Activated naive CD4-positive, alpha-beta T cell treated with anti-CD3 and anti-CD28 coated beads, Interleukin-2, amount 10 ng/mL, durations not matched to agents 7 days and 5 days (primary cell): ENCODE results near the gene TRIM4.
A peak's percentile ranks its signal among the peaks of the same experiment; 100 is the strongest.
"Not testable (repeated sequence)": the region's sequence is repeated elsewhere in the genome, so short reads cannot be mapped to it uniquely, and the experiment has no call there.

Experiments
- CTCF ChIA-PET: fragments of 350-600 bp; sonication (Branson Sonifier 250); formaldehyde crosslinking; loops from one replicate; lab custom pipeline; 2021; ENCODE audit warnings: antibody characterized with exemption; lab: Charles Lee
- DNase-seq: peaks from one replicate; pipeline ENCODE4 v3.0.0-alpha.2; 2020
- H3K27ac Mint-ChIP-seq: one replicate; pipeline ENCODE4 v1.8.0; 2021; ENCODE audit warnings: mild to moderate bottlenecking, moderate library complexity, mixed read lengths
- H3K27me3 Mint-ChIP-seq: one replicate; pipeline ENCODE4 v1.8.0; 2021; ENCODE audit warnings: mild to moderate bottlenecking, mixed read lengths
- H3K36me3 Mint-ChIP-seq: one replicate; pipeline ENCODE4 v1.8.0; 2021; ENCODE audit warnings: mixed read lengths
- H3K4me1 Mint-ChIP-seq: one replicate; pipeline ENCODE4 v1.8.0; 2021; ENCODE audit warnings: mixed read lengths
- H3K4me3 Mint-ChIP-seq: one replicate; pipeline ENCODE4 v1.8.0; 2021; ENCODE audit warnings: mild to moderate bottlenecking, moderate library complexity, mixed read lengths
- H3K9me3 Mint-ChIP-seq: one replicate; pipeline ENCODE4 v1.8.0; 2021; ENCODE audit warnings: mixed read lengths

Gene TRIM4

DNA sequence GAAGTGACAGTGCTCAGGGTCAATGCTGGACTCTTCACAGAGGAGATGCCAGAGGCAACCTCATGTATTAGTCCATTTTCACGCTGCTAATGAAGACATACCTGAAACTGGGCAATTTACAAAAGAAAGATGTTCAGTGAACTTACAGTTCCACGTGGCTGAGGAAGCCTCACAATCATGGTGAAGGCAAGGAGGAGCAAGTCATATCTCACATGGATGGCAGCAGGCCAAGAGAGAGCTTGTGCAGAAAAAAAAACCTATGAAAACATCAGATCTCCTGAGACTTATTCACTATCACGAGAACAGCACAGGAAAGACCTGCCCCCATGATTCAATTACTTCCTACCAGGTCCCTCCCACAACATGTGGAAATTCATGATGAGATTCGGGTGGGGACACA, 15.7 kb upstream of the TRIM4 start:
- H3K36me3 Mint-ChIP-seq, CTCF ChIA-PET, H3K4me3 Mint-ChIP-seq, H3K27ac Mint-ChIP-seq, DNase-seq: not testable (repeated sequence)
- peaks cover 12% of the 10 kb centered on the region for H3K9me3 Mint-ChIP-seq
- peaks cover 19% of the 10 kb centered on the region for H3K4me1 Mint-ChIP-seq
- H3K27me3 Mint-ChIP-seq = peaks cover 33% of the 10 kb centered on the region

DNA sequence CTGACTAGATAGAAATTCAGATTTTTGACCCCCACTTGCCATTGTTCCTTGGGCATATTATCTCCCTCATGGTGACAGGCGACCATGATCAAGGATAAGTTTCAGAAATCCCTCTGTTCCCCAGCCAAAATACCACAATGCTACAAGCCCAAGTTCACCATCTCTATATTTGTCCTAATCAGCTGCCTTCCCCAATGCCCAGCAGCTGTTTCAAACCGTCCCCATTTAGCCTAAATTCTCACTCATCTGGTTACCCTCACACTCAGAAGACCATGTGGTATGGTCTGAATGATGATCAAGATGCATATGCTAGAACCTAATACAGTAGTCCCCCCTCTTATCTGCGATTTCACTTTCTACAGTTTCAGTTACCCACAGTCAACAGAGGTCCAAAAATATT, 11.0 kb upstream of the TRIM4 start:
- no peak overlapping the region for H3K27ac Mint-ChIP-seq
- no peaks in the 10 kb centered on the region for H3K9me3 Mint-ChIP-seq
- CTCF ChIA-PET = interaction anchor here (0.8 to 2.5 kb wide), 9 partner anchors 12 to 60 kb away, joined by 3 to 18 read pairs (median 5); partner anchors contain the start of gene TRIM4
- H3K27me3 Mint-ChIP-seq = peaks cover 48% of the 10 kb centered on the region
- DNase-seq = no peak
- no peak overlapping the region for H3K4me3 Mint-ChIP-seq
- no peaks in the 10 kb centered on the region for H3K36me3 Mint-ChIP-seq
- H3K4me1 Mint-ChIP-seq = peaks cover 38% of the 10 kb centered on the region

DNA sequence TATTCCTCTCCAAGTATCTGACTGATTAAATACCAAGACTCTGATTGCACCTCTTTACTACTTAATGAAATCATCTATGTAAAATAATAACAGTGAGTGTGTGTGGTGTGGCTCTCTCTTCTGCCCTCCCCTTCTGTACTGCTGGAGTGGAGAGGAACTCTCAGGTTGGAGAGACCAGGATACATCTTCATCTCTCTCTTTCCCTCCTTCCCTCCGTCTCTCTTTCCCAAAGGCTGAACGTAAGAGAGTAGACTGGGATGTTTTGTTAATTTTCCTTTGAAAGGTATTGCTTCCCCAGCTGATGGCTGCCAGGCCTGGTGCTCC, 10.4 kb upstream of the TRIM4 start:
- no peaks in the 10 kb centered on the region for H3K9me3 Mint-ChIP-seq
- peaks cover 31% of the 10 kb centered on the region for H3K4me1 Mint-ChIP-seq
- H3K36me3 Mint-ChIP-seq = no peaks in the 10 kb centered on the region
- H3K27me3 Mint-ChIP-seq = peaks cover 46% of the 10 kb centered on the region
- DNase-seq = no peak
- H3K4me3 Mint-ChIP-seq = peak overlapping the region; percentile 56
- CTCF ChIA-PET = interaction anchor here (1.0 to 2.5 kb wide), 11 partner anchors 11 to 60 kb away, joined by 3 to 18 read pairs (median 6); partner anchors contain the start of gene TRIM4
- peak overlapping the region; percentile 53 for H3K27ac Mint-ChIP-seq

DNA sequence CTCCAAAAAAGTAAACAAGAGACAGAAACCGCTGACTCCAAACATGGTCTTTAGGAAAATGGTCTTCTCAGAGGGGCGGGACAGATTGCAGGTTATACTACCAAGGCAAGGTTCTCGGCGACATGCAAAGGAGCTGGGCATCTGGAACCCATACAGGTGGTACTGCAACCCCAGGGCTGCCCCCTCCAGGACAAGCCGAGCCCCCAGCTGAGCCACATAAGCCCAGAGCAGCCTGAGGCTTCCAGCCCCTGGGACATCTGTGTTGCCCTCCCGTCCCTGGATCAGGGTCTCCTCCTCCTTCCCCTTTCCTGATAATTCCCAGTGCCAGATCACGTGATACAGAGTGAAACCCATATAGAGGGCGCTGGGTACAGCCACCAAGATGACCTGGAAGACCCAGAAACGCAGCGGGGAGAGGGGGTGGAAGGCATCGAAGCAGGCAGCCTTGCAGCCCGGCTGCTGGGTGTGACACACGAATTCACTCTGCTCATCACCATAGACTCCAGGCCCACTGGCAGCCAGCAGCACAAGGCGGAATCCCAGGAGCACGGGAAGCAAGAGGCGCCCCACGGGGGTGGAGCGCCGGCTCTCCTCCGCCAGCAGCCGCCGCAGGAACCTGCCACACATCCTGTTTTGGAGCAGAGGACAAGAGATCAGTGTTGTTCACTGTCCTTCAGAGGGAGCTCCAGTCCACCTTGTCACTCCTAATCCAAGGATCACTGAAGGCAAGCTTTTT, 9.8 kb upstream of the TRIM4 start, which contains the start of gene GJC3:
TSS of gene GJC3 (minus strand) at position 627 of the 736 bp plus-strand sequence. CDS start at position 627, 0 bp downstream.
- Mint-ChIP-seq H3K9me3 (no peaks in the 10 kb centered on the region), H3K4me3 (peak within 1 kb of the TSS; percentile 56), H3K4me1 (peaks cover 30% of the 10 kb centered on the region), H3K27me3 (peaks cover 45% of the 10 kb centered on the region), H3K36me3 (no peaks in the 10 kb centered on the region), H3K27ac (peak within 1 kb of the TSS; percentile 53)
- DNase-seq = peak; percentile 68
- CTCF ChIA-PET = interaction anchor here (1.0 to 2.5 kb wide), 11 partner anchors 10 to 61 kb away, joined by 3 to 18 read pairs (median 6); partner anchors contain the start of gene TRIM4

DNA sequence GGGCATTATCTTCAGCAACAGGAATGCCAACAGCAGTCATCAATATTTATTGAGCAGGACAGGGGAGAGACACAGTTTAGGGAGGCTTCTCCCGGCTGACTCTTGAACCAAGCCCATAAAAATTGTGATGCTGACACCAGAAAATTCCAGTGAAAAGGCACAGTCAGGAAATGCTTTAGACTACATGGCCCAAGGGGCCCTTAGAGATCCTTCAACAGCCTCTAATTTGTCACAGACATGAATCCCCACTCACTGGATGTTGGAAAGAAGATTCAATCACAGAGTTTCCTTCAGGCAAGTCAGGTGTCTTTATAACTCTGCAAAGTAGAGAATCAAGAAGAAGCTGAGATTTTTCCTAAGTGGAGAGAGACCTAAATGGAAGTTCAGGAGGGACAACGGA, 8.9 kb upstream of the TRIM4 start:
- peaks cover 35% of the 10 kb centered on the region for H3K27me3 Mint-ChIP-seq
- H3K27ac Mint-ChIP-seq = no peak overlapping the region
- DNase-seq = no peak
- H3K4me1 Mint-ChIP-seq = peaks cover 30% of the 10 kb centered on the region
- CTCF ChIA-PET = interaction anchor here (0.6 to 2.5 kb wide), 4 partner anchors 9 to 62 kb away, joined by 3 to 18 read pairs (median 12); partner anchors contain the start of gene TRIM4
- no peak overlapping the region for H3K4me3 Mint-ChIP-seq
- H3K9me3 Mint-ChIP-seq = no peaks in the 10 kb centered on the region
- H3K36me3 Mint-ChIP-seq = no peaks in the 10 kb centered on the region

DNA sequence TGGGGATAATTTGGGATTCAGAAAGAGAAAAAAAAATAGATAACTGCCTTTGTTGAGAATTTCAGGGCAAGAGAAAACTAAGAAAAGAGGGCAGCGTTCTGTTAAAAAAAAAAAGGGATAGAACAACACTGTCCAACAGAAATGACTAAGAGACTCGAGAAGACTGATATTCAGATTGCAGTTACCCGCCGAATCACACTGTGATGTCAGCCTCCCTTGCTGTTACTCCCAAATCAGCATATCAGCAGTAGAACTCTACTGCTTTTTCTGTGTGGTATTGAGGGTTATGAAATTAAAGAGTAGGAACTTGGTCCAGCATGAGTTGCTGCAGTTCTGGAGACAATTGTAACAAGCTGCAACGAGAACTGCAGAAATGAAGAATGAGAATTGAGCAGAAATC, 8.2 kb upstream of the TRIM4 start:
- DNase-seq = no peak
- Mint-ChIP-seq H3K4me1 (peaks cover 30% of the 10 kb centered on the region), H3K27ac (no peak overlapping the region), H3K36me3 (peaks cover 2% of the 10 kb centered on the region), H3K9me3 (no peaks in the 10 kb centered on the region), H3K27me3 (peaks cover 30% of the 10 kb centered on the region), H3K4me3 (no peak overlapping the region)
- CTCF ChIA-PET = interaction anchor here (0.6 kb wide), 1 partner anchor 8 kb away, joined by 3 read pairs; the partner anchor contains the start of gene TRIM4

DNA sequence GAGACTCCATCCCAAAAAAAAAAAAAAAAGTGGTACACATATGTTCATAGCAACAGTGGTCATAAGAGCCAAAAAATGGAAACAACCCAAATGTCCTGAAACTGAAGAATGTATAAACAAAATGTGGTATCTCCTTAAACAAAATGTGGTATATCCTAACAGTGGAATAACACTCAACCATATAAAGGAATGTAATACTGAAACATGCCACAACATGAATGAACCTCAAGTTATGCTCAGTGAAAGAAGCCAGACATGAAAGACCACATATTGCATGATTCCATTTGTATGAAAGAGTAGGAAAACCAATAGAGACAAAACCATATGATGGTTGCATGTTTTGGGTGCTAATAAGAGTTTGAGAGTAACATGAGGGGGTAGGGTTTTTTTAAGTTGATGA, 7.0 kb upstream of the TRIM4 start:
- Mint-ChIP-seq H3K9me3 (no peaks in the 10 kb centered on the region), H3K4me3 (no peak overlapping the region), H3K4me1 (peaks cover 30% of the 10 kb centered on the region), H3K27ac (no peak overlapping the region), H3K36me3 (peaks cover 8% of the 10 kb centered on the region), H3K27me3 (peaks cover 30% of the 10 kb centered on the region)
- CTCF ChIA-PET = no interaction called here
- DNase-seq = no peak

DNA sequence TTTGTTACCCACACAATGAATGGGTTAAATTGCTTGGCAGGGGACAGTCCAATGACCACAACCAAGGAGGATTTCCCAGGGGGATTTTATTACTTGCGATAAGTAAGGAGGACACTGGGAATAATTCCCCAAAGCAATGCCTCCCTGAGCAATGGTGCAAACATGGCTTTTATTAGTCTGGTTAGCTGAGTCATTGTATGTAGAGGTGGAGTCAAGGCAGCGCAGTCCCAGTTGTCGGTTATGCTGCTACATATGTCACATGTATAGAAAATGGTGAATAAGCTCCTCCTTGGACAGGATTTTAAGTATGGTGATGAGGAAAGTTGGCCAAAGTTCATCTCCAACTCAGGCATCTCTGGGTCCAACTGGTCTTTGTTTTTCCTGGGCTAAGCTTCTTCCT, 3.9 kb upstream of the TRIM4 start:
- no peak overlapping the region for H3K4me3 Mint-ChIP-seq
- CTCF ChIA-PET = no interaction called here
- H3K27me3 Mint-ChIP-seq = peaks cover 21% of the 10 kb centered on the region
- H3K9me3 Mint-ChIP-seq = no peaks in the 10 kb centered on the region
- DNase-seq = no peak
- peaks cover 20% of the 10 kb centered on the region for H3K4me1 Mint-ChIP-seq
- no peak overlapping the region for H3K27ac Mint-ChIP-seq
- H3K36me3 Mint-ChIP-seq = peaks cover 23% of the 10 kb centered on the region

DNA sequence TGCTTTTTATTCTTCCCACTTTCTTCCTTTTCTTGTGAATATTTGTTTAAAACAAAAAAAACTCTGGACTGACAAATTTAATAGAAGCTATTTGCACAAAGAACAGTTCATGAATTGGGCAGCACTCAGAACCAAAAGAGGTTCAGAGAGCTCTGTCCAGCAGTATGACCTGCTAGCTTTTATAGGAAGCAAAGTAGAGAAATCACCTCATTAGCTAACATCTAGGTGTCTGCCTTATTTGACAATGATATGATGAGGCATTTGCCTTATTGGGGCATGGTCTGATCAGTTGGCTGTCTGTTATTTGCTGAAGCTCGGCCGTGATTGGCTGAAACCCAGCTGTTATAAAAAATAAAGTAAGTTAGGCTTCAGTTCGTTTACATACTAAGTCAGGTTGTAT, 819 bp upstream of the TRIM4 start:
- H3K27me3 Mint-ChIP-seq = peaks cover 5% of the 10 kb centered on the region
- peaks cover 42% of the 10 kb centered on the region for H3K36me3 Mint-ChIP-seq
- DNase-seq = no peak
- H3K9me3 Mint-ChIP-seq = no peaks in the 10 kb centered on the region
- H3K27ac Mint-ChIP-seq = peak overlapping the region; percentile 96
- peaks cover 44% of the 10 kb centered on the region for H3K4me1 Mint-ChIP-seq
- peak overlapping the region; percentile 95 for H3K4me3 Mint-ChIP-seq
- CTCF ChIA-PET = interaction anchor here (3.0 to 10.9 kb wide), 2 partner anchors 9 to 73 kb away, joined by 18 to 169 read pairs; partner anchors contain the start of gene GJC3

DNA sequence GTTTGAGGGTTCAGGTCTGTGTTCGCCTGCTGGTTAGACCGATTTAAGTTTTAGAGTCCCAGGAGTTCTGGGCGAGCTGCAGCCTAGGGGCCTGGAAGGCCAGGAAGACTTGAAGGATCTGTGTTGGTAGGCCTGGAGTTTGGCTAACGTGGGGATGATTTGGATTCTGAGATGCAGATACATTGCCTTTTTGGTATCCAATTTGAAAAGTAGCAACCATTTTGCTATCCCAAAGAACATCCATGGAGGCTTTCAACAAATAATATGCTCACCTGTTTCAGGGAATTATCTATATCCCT, 433 bp upstream of the TRIM4 start:
- Mint-ChIP-seq H3K4me3 (peak overlapping the region; percentile 95), H3K9me3 (no peaks in the 10 kb centered on the region), H3K27me3 (peaks cover 5% of the 10 kb centered on the region), H3K4me1 (peaks cover 46% of the 10 kb centered on the region), H3K36me3 (peaks cover 44% of the 10 kb centered on the region), H3K27ac (peak overlapping the region; percentile 96)
- DNase-seq = no peak
- CTCF ChIA-PET = interaction anchor here (0.7 to 10.9 kb wide), 3 partner anchors 8 to 73 kb away, joined by 3 to 169 read pairs (median 18); partner anchors contain the start of gene GJC3

DNA sequence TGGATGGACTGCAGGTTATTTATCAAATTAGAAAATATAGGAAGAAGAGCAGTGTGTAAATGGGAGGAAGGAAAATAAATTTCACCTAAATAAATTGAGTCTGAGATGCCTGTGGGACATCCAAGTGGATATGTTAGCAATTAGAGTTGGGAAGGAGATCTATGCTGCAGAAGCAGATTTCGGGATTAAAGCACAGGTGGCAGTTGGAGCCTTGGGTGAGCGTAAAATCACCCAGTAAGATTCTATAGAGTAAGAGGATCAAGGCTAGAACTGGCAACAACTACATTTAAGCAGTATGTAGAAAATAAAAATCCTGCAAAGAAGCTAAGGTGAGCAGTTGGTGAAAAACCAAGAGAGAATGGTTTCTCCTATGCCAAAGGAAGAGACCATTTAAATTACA, 8.4 kb downstream of the TRIM4 start:
- Mint-ChIP-seq H3K36me3 (peaks cover 37% of the 10 kb centered on the region), H3K27me3 (no peaks in the 10 kb centered on the region), H3K4me3 (no peak overlapping the region), H3K27ac (no peak overlapping the region), H3K4me1 (peaks cover 31% of the 10 kb centered on the region), H3K9me3 (no peaks in the 10 kb centered on the region)
- no peak for DNase-seq
- CTCF ChIA-PET = interaction anchor here (1.3 to 10.9 kb wide), 3 partner anchors 82 to 139 kb away, joined by 3 to 169 read pairs (median 3); partner anchors contain the start of gene ZSCAN21

DNA sequence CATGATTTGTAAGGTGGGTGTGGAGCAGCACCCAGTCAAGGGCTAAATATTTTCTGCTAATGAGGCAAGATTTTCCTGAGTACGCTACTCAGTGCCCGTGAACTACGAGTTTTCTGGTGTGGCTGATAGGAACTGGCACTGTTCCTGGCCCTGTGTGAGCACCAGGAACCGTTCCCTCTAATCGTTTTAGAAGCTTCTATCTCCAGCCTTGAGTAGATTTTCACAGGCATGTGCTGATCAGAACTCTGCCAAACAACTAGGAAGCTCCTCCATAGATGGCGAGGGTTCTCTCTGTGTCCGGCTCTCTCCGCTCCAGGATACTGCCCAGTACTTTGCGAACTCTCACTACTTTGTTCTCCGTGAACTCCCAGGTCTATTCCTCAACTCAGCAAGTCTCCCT, 17.7 kb downstream of the TRIM4 start:
- peaks cover 63% of the 10 kb centered on the region for H3K36me3 Mint-ChIP-seq

DNA sequence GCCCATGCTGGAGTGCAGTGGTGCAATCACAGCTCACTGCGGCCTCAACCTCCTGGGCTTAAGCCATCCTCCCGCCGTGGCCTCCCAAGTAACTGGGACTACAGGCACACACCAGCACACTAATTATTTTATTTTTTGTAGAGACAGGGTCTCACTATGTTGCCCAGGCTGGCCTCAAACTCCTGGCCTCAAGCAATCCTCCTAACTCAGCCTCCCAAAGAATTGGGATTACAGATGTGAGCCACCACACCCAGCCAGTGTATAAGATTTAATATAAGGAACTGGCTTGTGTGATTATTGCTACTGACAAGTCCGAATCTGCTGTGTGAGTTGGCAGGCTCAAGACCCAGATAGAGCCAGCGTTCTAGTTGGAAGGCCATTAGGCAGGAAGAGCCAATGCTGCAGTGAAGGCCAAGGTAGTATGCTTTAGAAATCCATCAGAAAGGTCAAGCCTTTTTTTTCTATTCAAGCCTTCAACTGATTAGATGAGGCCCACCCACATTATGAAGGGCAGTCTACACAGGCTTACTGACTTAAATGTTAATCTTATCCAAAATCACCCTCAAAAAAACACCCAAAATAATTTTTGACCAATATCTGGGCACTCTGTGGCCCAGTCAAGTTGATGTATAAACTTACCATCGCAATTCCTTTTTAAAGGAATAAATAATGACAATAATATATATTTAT, 19.4 kb downstream of the TRIM4 start:
- Mint-ChIP-seq H3K4me1 (peaks cover 6% of the 10 kb centered on the region), H3K4me3 (no peak overlapping the region), H3K27ac (no peak overlapping the region), H3K27me3 (no peaks in the 10 kb centered on the region), H3K9me3 (no peaks in the 10 kb centered on the region), H3K36me3 (peaks cover 56% of the 10 kb centered on the region)
- DNase-seq = no peak
- CTCF ChIA-PET = no interaction called here

More for the DNA sequence above, 17.7 kb downstream of the TRIM4 start:
- Mint-ChIP-seq H3K27me3 (no peaks in the 10 kb centered on the region), H3K4me1 (peaks cover 6% of the 10 kb centered on the region), H3K4me3 (no peak overlapping the region), H3K9me3 (no peaks in the 10 kb centered on the region), H3K27ac (no peak overlapping the region)
- no peak for DNase-seq
- CTCF ChIA-PET = no interaction called here

DNA sequence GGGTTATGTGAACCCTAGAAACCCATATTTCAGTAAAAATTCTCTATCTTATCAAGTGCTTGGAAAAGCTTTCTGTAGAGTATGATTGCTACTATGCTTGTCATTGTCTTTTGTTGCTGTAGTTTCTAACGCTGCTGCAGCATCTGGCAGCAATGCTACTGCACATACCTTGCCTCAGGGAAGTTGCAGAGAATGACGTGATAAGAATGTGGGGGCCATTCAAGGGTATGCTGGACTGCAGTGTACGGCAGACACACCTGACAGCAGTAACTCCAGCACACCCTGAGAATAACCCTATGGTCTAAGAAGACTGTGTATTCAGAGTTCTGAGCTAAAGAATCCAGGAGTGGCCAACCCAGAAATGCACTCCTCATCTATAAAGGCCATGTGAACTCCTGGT, 20.5 kb downstream of the TRIM4 start:
- Mint-ChIP-seq H3K27ac (no peak overlapping the region), H3K9me3 (no peaks in the 10 kb centered on the region), H3K27me3 (no peaks in the 10 kb centered on the region), H3K36me3 (peaks cover 48% of the 10 kb centered on the region), H3K4me1 (peaks cover 6% of the 10 kb centered on the region), H3K4me3 (no peak overlapping the region)
- CTCF ChIA-PET = no interaction called here
- no peak for DNase-seq
